Stimulated activated CD4-positive, alpha-beta T cell treated with anti-CD3 and anti-CD28 coated beads, Interleukin-1b, Interleukin-23, amount 100 ng/mL, for 24 hours (primary cell): ENCODE results near the gene DNM2.
"Not testable (repeated sequence)": the region's sequence is repeated elsewhere in the genome, so short reads cannot be mapped to it uniquely, and the experiment has no call there.

Experiments
- DNase-seq, 4 experiments: peaks; one replicate each; pipeline ENCODE4 v3.0.0-alpha.2; 2020; ENCODE audit warnings: low read depth in 4 of 4, low spot score in 1 of 4

Gene DNM2

GRCh38 chr19:10831987-10832938 is 114.4 kb downstream of the DNM2 start:
- no peak for DNase-seq

DNA sequence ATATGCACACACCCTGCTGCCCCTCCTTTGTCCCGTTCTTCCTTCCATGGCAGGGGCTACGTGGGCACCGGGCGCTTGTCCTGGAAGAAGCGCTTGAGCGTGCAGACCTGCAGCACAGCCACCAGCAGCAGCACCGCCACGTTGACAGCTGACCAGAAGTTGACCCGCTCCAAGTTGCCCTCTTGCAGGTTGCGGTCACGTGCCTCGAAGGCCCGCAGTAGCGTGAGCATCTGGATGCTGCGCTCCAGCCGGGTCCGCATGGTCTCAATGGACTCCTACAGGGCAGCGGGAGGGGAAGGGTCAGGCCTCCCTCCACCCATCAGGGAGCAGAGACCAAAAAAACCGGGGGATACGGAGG is 115.0 kb downstream of the DNM2 start:
- DNase-seq, result no peak

- no peak for DNase-seq
Measured at GRCh38 chr19:10835089-10835753, 117.3 kb downstream of the DNM2 start.

- peak; percentile 87 to 98 (median 94) for DNase-seq
Measured at GRCh38 chr19:10835754-10836478, 118.0 kb downstream of the DNM2 start, which contains the start of gene TMED1. Gene TMED1 (minus strand): TSS chr19:10836212. CDS start chr19:10836191, 21 bp downstream.

DNA sequence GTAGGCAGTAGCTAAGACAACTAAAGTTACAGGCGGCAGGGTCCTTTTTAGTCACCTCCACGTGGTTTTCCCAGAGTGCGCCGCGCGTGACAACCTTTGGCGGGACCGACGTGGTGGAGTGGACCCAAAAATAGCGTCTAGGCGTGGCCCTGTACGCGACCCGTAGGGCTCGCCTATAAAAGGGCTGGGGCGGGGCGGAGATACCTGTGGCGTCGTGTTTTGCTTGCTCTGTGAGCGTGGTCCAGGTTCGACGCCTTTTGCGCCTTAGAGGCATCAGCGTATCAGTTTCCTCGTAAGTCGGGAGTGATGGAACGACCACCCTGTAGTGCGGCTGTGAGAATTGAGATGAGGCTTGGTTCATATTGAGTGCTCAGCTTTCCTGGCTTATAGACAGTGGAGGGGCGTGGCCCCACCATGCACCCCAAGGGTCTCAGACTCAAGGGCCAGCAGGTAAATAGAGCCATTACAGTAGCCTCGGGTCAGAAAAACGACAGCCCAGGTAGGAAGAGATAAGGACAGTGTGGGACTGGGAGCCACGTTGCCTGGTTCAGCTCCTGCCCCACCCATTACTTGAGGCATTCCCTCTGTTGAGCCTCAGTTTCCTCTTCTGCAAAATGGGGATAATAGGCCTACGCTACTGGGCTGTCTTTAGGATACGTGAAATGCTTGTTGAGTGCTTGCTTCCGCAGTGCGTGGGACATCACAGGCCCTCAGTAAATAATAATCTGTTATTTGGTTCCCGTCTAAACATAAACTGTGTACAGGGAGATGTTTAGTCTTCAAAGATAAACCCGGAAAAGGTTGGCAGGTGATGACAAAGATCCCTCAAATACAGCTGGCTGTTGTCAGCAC is 118.8 kb downstream of the DNM2 start:
- peak; percentile 54 to 78 (median 67) for DNase-seq

DNA sequence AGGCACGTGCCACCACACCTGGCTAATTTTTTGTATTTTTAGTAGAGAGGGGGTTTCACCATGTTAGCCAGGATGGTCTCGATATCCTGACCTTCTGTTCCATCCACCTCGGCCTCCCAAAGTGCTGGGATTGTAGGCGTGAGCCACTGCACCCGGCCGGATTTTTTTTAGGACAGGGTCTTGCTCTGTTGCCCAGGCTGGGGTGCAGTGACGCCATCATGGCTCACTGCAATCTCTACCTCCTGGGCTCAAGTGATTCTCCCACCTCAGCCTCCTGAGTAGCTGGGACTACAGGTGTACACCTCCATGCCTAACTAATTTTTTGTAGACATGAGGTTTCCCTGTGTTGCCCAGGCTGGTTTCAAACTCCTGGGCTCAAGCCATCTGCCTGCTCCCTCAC is 119.8 kb downstream of the DNM2 start:
- DNase-seq, result not testable (repeated sequence)

- DNase-seq, result no peak
Measured at GRCh38 chr19:10838377-10838776, 120.5 kb downstream of the DNM2 start.

DNA sequence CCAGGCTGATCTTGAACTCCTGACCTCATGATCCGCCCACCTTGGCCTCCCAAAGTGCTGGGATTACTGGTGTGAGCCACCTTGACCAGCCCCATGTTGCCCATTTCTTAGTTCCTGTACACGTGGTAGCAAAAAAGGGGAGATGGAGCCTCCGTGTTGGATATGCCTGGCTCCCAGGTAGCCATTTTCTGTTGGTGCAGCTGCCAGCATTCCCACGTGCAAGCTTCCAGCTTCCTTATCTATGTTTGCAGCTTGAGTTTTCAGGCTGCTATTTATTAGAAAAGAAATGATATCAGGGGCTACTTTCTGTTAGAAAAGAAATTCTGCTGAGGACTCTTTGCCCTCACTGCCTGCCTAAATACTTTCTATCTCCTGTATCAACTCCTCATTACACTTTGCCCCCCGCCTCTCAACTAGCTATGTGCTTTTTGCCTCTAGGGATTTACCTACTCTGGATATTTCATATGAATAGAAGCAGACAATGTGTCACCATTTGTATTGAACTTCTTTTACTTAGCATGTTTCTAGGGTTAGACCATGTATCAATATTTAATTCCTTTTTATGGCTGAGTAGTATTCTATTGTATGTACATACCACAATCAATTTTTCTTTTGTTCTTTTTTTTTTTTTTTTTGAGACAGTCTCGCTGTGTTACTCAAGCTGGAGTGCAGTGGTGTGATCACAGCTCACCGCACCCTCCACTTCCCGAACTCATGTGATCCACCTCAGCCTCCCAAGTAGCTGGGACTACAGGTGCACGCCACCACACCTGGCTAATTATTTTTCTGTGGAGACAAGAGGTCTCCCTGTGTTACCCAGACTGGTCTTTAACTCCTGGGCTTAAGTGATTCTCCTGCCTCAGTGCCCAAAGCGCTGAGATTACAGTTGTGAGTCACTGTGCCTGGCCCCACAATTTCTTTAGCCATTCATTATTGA is 121.5 kb downstream of the DNM2 start:
- DNase-seq, result no peak

DNA sequence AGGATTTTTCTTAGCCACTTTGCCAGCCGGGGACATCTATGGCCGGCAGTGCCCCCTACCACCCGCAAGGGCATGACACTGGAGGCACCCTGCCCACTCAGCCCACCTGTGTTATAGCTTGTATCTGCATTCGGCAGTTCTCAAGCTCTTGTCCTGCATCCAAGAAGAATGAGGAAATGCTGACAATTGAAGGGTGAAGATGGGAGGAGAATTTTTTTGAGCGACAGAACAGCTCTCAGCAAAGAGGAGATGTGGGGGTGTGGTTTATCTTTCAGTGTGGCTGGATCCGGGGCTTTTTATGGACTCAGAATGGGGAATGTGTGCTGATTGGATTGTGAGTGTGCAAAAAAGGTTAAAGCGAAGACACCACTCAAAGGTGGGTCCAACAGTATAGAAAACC is 124.9 kb downstream of the DNM2 start:
- DNase-seq, result no peak

GRCh38 chr19:10846500-10847202 is 128.8 kb downstream of the DNM2 start:
- no peak for DNase-seq

- DNase-seq, result no peak
Measured at GRCh38 chr19:10848230-10848856, 130.5 kb downstream of the DNM2 start, which contains the start of gene C19orf38. Gene C19orf38 (plus strand): TSS chr19:10848415. CDS start chr19:10848509, 94 bp downstream.

- DNase-seq, result no peak
Measured at GRCh38 chr19:10850631-10851030, 132.8 kb downstream of the DNM2 start.

DNA sequence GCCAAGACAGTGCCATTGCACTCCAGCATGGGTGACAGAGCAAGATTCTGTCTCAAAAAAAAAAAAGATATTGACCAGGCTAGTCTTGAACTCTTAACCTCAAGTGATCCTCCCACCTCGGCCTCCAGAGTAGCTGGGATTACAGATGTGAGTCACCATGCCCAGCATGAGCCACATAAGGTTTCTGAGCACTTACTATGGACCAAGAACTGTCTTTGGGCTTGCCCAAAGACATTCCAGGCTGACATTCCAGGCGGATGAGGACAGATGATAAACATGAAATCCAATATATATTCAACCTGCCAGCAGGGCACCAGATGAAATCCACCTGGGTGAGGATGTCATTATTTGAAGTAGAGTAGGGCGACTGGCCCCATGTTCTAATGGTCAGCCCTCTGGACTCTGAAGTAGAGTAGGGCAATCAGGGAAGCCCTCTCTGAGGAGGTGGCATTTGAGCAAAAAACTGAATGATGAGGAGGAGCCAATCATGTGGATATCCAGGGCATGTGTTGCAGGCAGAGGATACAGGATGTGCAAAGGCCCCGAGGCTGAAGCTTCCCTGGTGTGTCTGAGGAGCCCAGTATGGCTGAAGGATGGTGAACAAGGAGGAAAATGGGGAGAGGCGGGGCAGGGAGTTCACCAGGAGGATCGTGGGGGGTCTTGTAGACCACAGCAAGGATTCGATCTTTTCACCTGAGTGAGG is 134.4 kb downstream of the DNM2 start:
- DNase-seq, result no peak

- DNase-seq, result no peak
Measured at GRCh38 chr19:10852941-10853340, 135.1 kb downstream of the DNM2 start.

GRCh38 chr19:10854350-10855089 is 136.6 kb downstream of the DNM2 start:
- DNase-seq, result no peak

GRCh38 chr19:10855879-10856522 is 138.1 kb downstream of the DNM2 start:
- no peak for DNase-seq

DNA sequence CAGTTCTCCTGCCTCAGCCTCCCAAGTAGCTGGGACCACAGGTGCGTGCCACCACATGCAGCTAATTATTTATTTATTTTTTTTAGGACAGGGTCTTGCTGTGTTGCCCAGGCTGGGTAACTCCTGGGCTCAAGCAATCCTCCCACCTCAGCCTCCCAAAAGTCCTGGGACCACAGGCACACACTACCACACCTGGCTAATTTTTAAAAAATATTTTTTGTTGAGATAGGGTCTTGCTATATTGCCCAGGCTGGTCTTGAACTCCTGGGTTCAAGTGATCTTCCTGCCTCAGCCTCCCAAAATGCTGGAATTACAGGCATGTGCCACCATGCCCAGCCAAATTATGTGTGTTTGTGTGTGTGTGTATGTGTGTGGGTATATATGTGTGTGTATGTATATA is 139.0 kb downstream of the DNM2 start:
- not testable (repeated sequence) for DNase-seq
